ENCODE results near the gene ZSCAN18.

Gene ZSCAN18

DNA sequence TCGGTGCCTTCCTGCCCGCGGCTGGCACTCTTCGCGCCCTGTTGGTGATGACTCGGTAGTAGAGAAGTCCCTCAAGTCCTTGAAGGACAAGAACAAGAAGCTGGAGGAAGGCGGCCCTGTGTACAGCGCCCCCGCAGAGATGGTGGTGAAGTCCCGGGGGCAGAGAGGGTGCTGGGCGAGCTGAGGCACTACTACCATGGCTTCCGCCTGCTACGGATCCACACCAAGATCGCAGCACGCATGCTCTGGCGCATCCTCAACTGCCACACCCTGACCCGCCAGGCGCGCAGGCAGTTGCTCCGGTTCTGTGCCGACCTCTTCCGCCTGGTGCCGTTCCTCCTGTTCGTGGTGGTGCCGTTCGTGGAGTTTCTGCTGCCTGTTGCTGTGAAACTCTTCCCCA is 53.1 kb downstream of the ZSCAN18 start:
- DNase-seq (ENCODE audit: low read depth, low spot score): no peak

DNA sequence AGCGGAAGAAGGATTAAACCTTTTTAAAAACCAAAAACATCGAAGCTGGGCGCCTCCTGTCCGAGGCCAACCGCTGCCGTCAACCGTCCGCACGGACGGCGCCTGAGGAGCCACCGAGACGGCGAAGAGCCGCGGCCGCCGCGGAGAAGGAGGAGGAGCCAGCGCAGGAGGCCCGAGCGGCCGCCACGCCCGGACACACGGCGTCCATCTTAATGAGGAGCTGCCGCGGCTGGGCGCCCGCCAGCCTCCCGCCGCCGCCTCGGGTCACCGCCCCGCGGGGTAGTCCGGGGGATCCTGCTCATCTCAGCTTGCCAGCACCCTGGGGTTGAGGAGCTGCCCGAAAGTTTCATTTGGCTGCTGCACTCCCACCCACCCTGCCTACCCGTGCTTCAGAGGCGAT is 53.6 kb downstream of the ZSCAN18 start:
- DNase-seq (ENCODE audit: low read depth, low spot score): no peak

DNA sequence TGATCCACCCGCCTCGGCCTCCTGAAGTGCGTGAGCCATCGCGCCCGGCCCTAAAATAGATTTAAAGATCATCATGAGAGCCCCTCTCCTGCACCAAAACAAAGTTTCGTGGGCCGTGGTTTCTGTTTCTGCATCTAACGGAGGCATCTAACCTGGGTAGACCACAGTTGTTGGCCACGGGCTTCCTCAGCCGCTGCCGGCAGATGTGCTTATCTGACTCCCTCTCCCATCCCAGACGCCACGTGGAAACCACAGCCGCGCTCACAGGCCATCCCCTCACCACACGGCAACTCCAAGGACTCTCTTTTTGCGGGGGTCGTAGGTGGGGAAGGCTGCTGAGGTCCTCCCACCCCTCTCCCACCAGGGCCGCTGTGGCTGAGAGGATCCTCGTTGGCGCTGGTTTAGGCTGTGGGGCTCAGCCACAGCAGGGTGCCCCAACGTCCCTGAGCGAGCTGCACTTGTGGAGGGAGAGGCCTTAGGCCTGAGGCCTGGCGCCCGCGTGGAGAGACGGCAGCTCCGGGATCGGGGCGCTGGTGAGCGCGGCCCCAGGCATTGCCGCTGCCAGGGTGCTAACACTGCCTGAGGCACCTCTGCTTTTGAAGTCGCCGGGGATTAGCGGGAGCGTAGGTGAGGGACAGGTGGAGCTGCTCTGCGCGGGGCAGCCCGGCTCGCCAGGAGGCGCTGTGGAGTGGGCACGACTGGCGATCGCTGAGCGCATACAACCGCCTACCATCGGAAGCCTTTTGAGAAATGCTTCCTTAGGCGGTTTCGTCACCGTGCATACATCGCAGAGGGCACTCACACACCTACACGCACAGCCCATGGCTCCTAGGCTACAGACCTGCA is 55.3 kb downstream of the ZSCAN18 start:
- DNase-seq (ENCODE audit: low read depth, low spot score): no peak

DNA sequence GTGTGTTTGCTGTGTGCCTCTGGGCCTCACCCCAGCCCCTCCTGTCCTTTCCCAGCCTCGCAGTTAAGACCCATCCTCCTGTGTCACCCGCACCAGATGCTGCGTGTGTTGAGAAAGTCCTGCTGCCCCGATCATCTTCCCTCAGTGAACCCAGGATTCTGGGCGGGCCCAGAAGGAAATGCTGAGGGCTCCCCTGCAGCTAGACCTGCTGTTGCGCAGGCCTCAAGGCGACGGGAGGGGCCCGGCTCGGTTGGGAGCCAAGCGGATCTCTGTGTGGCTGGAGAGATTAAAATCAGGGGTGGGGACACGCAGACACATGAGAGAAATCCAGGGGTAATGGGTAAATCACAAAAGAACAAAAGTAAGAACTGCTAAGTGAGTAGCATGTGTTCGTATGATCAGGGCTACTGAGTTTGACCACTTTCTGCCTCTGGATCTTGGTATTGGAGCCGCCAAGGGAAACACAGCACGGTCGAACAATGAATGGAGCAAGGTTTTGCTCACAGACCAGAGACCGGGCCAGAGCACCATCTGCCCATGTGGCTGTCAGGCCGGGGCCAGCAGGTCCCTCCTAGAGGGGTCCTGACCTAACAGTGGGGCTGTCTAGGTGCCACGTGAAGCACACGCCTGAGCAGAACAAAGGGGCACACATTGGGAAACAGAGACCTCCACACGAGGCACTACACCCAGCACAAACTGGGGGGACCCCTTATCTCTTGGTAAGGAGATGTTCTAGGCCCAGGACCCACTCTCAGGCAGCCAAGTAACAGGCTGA is 57.1 kb downstream of the ZSCAN18 start:
- DNase-seq (ENCODE audit: low read depth, low spot score): no peak

DNA sequence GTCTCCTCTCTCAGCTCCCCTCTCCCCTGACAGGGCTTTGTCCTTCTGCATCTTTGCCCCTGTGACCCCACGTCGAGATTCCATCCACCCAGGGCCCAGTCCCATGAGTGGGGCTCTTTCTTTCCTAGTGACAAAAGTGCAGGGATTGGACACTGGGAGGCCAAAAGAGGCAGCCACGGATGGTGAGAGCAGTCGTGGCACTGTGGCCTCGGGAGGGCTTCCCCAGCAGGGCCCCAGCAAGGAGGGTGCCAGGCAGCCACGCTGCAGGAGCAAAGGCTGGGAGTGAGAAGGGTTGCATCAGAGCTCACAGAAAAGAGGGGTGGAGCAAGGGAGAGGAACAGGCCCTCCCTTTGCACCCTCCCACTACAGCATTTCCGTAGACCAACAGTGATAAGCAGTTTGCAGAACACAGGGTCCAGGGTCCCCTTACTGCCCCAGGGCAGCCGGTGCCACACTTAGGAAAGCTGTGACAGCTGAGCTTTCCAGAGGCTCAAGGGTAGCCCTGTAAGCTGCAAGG is 59.3 kb downstream of the ZSCAN18 start:
- no peak for DNase-seq (ENCODE audit: low read depth, low spot score)

DNA sequence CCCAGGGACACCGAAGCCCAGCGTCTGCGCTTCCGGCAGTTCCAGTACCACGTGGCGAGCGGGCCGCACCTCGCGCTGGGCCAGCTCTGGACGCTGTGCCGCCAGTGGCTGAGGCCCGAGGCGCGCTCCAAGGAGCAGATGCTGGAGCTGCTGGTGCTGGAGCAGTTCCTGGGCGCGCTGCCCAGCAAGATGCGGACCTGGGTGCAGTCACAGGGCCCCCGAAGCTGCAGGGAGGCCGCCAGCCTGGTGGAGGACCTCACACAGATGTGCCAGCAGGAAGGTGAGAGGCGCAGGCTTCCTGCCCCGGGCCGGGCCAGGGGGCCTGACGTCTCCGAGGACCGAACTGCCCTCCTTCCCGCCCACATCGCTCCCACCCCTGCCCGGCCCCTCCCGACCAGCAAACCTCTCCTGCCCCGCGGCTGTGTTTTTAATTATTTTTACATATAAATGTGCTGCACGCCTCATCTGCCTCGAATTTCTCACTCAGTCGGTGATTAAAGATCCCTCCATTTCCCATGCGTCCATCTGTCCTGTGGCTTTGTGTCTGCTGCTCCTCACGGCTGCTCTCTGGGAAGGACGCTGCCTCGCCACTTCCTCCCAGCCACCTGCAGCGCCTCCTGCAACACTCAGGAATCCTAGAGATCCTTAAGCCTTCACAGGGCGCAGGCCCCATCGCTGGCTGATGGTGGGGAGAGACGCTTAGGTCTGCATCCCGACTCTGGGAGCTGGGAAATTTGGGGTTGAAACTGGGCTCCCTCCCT is 59.9 kb downstream of the ZSCAN18 start:
- DNase-seq (ENCODE audit: low read depth, low spot score): no peak

DNA sequence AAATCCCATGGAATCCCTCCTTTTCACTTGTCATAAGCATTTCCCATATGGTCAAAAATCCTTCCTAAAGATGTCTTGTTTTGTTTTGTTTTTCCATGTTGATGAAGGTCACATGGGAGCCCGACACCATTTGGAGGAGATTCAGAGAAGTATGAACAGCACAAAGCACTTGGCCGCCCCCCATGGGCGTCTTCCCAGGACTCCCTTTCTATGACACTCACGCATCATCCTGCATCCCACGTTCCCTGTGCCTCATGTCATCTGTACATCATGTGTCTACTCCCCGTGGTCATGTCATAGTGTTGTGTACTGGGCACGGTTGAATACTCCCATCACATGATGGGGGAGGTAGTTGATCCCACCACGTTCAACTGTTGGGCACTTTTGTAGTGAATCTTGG is 62.2 kb downstream of the ZSCAN18 start:
- DNase-seq (ENCODE audit: low read depth, low spot score): no peak

DNA sequence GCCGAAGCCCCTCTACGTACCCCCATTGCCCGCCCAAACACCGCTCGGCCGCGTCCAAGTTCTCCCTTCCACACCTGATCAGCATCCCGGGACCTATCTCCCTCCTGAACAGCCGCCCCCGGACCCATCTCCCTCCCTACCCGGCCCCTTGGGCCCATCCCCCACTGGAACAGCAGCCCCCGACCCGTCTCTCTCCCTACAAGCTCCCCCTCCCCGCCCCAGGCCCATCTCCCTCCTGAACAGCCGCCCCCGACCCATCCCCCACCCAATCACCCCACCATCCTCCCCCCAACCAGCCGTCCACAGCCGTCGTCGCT is 63.6 kb downstream of the ZSCAN18 start:
- no peak for DNase-seq (ENCODE audit: low read depth, low spot score)
